SU-DHL-6 (cell line): ENCODE measurements around the gene IPO9.

Experiments used
- H2AFZ ChIP-seq: fragments of 200-600 bp; sonication (generic); 2 replicates; pipeline ENCODE4 v1.6.1; 2014; ENCODE audit warnings: low read depth, mild to moderate bottlenecking, moderate library complexity, mixed read lengths, antibody characterized with exemption, low read length; ENCODE audit not compliant: severe bottlenecking
- H3F3A ChIP-seq: fragments of 200-600 bp; shearing (Covaris generic); 2 replicates; pipeline ENCODE4 v1.6.0; 2016; ENCODE audit warnings: antibody characterized with exemption, mild to moderate bottlenecking; ENCODE audit not compliant: insufficient read depth
- H3K27ac ChIP-seq: fragments of 200-600 bp; sonication (generic); 2 replicates; pipeline ENCODE4 v1.5.1; 2016; ENCODE audit warnings: low read depth, mild to moderate bottlenecking, low read length, moderate library complexity, mixed read lengths
- H3K27me3 ChIP-seq: fragments of 200-600 bp; sonication (generic), shearing (Covaris generic); 2 replicates; pipeline ENCODE4 v1.6.0; 2014; ENCODE audit warnings: mild to moderate bottlenecking, low read length
- H3K36me3 ChIP-seq: fragments of 200-600 bp; sonication (generic); 2 replicates; pipeline ENCODE4 v1.6.1; 2014; ENCODE audit warnings: mild to moderate bottlenecking, low read length, mixed read lengths
- H3K4me2 ChIP-seq: fragments of 300-600, 200-600 bp; shearing (Covaris generic), sonication (generic); 2 replicates; pipeline ENCODE4 v1.6.0; 2014; ENCODE audit warnings: low read length, low read depth, mild to moderate bottlenecking; ENCODE audit not compliant: poor library complexity, severe bottlenecking
- H3K4me3 ChIP-seq: fragments of 200-600 bp; sonication (generic); 2 replicates; pipeline ENCODE4 v1.5.1; 2014; ENCODE audit warnings: antibody characterized with exemption, low read length, mild to moderate bottlenecking, mixed read lengths; ENCODE audit not compliant: insufficient read depth, poor library complexity, severe bottlenecking
- H3K79me2 ChIP-seq: fragments of 200-600 bp; sonication (generic); 2 replicates; pipeline ENCODE4 v1.6.1; 2014; ENCODE audit warnings: mild to moderate bottlenecking, low read length, moderate library complexity; ENCODE audit not compliant: insufficient read depth
- H3K9ac ChIP-seq: fragments of 200-600 bp; sonication (generic); 2 replicates; pipeline ENCODE4 v1.7.0; 2014; ENCODE audit warnings: mild to moderate bottlenecking, low read length
- H3K9me2 ChIP-seq: fragments of 200-600 bp; sonication (generic); replicated peaks from 2 replicates; pipeline ENCODE4 v1.6.1; 2014; ENCODE audit warnings: low read length; ENCODE audit not compliant: insufficient read depth
- H3K9me3 ChIP-seq: fragments of 200-600 bp; sonication (generic); 2 replicates; pipeline ENCODE4 v1.6.1; 2014; ENCODE audit warnings: low read length, mixed read lengths; ENCODE audit not compliant: insufficient read depth
- H4K20me1 ChIP-seq: fragments of 200-600 bp; sonication (generic); 2 replicates; pipeline ENCODE4 v1.6.1; 2014; ENCODE audit warnings: low read depth, mild to moderate bottlenecking, antibody characterized with exemption, low read length, moderate library complexity, mixed read lengths
- EZH2phosphoT487 ChIP-seq: fragments of 200-600 bp; sonication (generic), shearing (Covaris generic); conservative IDR thresholded peaks from 2 replicates; pipeline ENCODE4 v1.6.1; 2018; ENCODE audit warnings: mild to moderate bottlenecking, antibody characterized with exemption, low read length, moderate library complexity, mixed read lengths
- TF ChIP-seq, protein P1 (sequence below): fragments of 200-600 bp; sonication (generic); IDR thresholded peaks from one replicate; pipeline ENCODE4 v1.5.1; 2017; ENCODE audit warnings: antibody characterized with exemption, mild to moderate bottlenecking, low read length, moderate library complexity; ENCODE audit not compliant: insufficient read depth, poor library complexity, severe bottlenecking

IPO9 gene

DNA sequence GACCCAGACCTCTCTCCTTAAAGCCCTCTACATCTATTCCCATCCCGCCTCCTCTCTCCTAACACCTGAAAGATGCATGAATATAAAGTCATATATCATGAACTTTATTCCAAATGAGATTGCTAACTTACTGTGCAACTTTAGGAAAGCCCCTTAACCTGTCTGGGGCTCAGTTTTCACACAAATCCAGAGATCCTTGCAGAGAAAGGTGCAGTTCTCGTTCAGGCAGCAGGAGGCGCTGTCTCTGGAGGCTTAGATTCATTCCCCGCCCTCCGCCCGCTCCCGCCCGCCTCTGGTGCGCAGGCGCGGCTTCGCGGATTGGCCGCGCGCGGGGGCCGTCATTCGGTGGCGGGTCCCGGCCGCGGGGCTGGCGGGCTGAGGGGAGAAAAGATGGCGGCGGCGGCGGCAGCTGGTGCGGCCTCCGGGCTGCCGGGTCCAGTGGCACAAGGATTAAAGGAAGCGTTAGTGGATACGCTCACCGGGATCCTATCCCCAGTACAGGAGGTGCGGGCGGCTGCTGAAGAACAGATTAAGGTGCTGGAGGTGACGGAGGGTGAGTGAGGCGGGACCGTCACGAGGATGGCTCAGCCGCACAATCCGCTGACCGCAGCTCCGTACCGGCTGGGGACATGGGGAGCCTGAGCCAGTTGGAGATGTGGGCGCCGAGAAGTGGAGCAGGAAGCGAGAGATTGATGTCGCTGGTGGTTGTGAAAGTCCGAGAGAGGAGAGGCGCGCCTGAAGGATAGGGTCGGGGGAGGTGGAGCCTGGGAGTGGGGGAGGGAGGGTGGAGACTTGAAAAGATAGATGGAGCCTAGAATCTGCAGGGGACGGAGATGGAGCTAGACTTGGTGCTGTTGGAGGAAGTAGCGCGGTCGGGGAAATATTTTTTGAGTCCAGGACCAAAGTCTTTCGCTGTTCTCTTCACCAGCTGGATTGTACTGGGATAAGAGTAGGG is at the start of gene IPO9:
TSS of gene IPO9 (plus strand) at position 338 of the 955 bp plus-strand sequence. CDS start at position 391, 53 bp downstream.
- Histone ChIP-seq H3K79me2 (peaks cover 50% of the 10 kb centered on the region), H3K27me3 (no peaks in the 10 kb centered on the region), H3K9me3 (no peaks in the 10 kb centered on the region), H3K9ac (peak within 1 kb of the TSS; percentile 96), H3K4me2 (peak within 1 kb of the TSS; percentile 92), H3K4me3 (peak within 1 kb of the TSS; percentile 89), H3F3A (no peaks in the 10 kb centered on the region), H3K27ac (peak within 1 kb of the TSS; percentile 70), H3K9me2 (no peaks in the 10 kb centered on the region), H4K20me1 (peaks cover 11% of the 10 kb centered on the region; the same call in 1 of the 2 replicates), H2AFZ (peak within 1 kb of the TSS; percentile 33), H3K36me3 (no peaks in the 10 kb centered on the region)
- no peak for TF ChIP-seq EZH2phosphoT487
- TF ChIP-seq, protein P1, sequence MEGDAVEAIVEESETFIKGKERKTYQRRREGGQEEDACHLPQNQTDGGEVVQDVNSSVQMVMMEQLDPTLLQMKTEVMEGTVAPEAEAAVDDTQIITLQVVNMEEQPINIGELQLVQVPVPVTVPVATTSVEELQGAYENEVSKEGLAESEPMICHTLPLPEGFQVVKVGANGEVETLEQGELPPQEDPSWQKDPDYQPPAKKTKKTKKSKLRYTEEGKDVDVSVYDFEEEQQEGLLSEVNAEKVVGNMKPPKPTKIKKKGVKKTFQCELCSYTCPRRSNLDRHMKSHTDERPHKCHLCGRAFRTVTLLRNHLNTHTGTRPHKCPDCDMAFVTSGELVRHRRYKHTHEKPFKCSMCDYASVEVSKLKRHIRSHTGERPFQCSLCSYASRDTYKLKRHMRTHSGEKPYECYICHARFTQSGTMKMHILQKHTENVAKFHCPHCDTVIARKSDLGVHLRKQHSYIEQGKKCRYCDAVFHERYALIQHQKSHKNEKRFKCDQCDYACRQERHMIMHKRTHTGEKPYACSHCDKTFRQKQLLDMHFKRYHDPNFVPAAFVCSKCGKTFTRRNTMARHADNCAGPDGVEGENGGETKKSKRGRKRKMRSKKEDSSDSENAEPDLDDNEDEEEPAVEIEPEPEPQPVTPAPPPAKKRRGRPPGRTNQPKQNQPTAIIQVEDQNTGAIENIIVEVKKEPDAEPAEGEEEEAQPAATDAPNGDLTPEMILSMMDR: peak; percentile 94

GRCh38 chr1:201779351-201779880 is 49.5 kb upstream of the IPO9 start:
- no peaks in the 10 kb centered on the region for H3F3A ChIP-seq
- H3K9ac ChIP-seq: no peak overlapping the region
- no peak overlapping the region for H2AFZ ChIP-seq
- no peaks in the 10 kb centered on the region for H3K79me2 ChIP-seq
- no peak overlapping the region for H3K4me2 ChIP-seq
- H4K20me1 ChIP-seq: no peaks in the 10 kb centered on the region
- H3K27me3 ChIP-seq: peaks cover 2% of the 10 kb centered on the region; the same call in 1 of the 2 replicates
- no peak for TF ChIP-seq EZH2phosphoT487
- TF ChIP-seq, protein P1: no peak
- no peaks in the 10 kb centered on the region for H3K36me3 ChIP-seq
- no peaks in the 10 kb centered on the region for H3K9me3 ChIP-seq
- no peaks in the 10 kb centered on the region for H3K9me2 ChIP-seq
- H3K27ac ChIP-seq: no peak overlapping the region
- H3K4me3 ChIP-seq: no peak overlapping the region

DNA sequence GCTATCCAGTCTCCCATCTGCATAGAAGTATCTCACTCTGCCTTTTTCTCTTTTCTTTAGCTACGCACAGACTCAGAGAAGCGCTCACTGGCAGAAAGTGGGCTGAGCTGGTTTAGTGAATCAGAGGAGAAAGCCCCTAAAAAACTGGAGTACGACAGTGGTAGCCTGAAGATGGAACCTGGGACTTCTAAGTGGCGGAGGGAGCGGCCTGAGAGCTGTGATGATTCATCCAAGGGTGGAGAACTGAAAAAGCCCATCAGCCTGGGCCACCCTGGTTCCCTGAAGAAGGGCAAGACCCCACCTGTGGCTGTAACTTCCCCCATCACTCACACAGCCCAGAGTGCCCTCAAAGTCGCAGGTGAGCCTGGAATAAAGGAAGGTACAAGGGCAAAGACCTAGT is 48.0 kb upstream of the IPO9 start:
- Histone ChIP-seq H3K9ac (no peak overlapping the region), H3K27ac (no peak overlapping the region), H3F3A (no peaks in the 10 kb centered on the region), H3K27me3 (peaks cover 2% of the 10 kb centered on the region; the same call in 1 of the 2 replicates), H3K4me3 (no peak overlapping the region), H2AFZ (no peak overlapping the region), H4K20me1 (no peaks in the 10 kb centered on the region), H3K9me2 (no peaks in the 10 kb centered on the region), H3K9me3 (no peaks in the 10 kb centered on the region), H3K4me2 (no peak overlapping the region), H3K79me2 (no peaks in the 10 kb centered on the region), H3K36me3 (no peaks in the 10 kb centered on the region)
- TF ChIP-seq, protein P1: no peak
- TF ChIP-seq EZH2phosphoT487: no peak
